Epidermal melanocyte (primary cell): ENCODE measurements around the gene RFX3.

Experiments used
- DNase-seq: peaks from one replicate; pipeline ENCODE4 v3.0.0; 2011; ENCODE audit warnings: low spot score; ENCODE audit not compliant: insufficient read length

The RFX3 gene

GRCh38 chr9:3237121-3237520 is 288.7 kb downstream of the RFX3 start:
- DNase-seq: no peak

GRCh38 chr9:3235497-3235896 is 290.3 kb downstream of the RFX3 start:
- DNase-seq: no peak

- no peak for DNase-seq
Observed at GRCh38 chr9:3224931-3225330, 300.9 kb downstream of the RFX3 start.

GRCh38 chr9:3215658-3216057 is 310.1 kb downstream of the RFX3 start:
- no peak for DNase-seq

- DNase-seq: no peak
Observed at GRCh38 chr9:3214741-3215140, 311.1 kb downstream of the RFX3 start.

- DNase-seq: no peak
Observed at GRCh38 chr9:3205421-3206095, 320.2 kb downstream of the RFX3 start.

- no peak for DNase-seq
Observed at GRCh38 chr9:3200331-3200774, 325.4 kb downstream of the RFX3 start.

- DNase-seq: no peak
Observed at GRCh38 chr9:3193791-3194190, 332.0 kb downstream of the RFX3 start.

GRCh38 chr9:3191715-3192114 is 334.1 kb downstream of the RFX3 start:
- DNase-seq: no peak

GRCh38 chr9:3189113-3189861 is 336.5 kb downstream of the RFX3 start:
- no peak for DNase-seq

GRCh38 chr9:3186751-3187150 is 339.1 kb downstream of the RFX3 start:
- DNase-seq: no peak

GRCh38 chr9:3181049-3181953 is 344.5 kb downstream of the RFX3 start:
- DNase-seq: no peak

GRCh38 chr9:3180696-3181048 is 345.1 kb downstream of the RFX3 start:
- DNase-seq: no peak

- no peak for DNase-seq
Observed at GRCh38 chr9:3179711-3180110, 346.1 kb downstream of the RFX3 start.

- DNase-seq: no peak
Observed at GRCh38 chr9:3177936-3178335, 347.9 kb downstream of the RFX3 start.

GRCh38 chr9:3177146-3177761 is 348.5 kb downstream of the RFX3 start:
- DNase-seq: no peak

- DNase-seq: no peak
Observed at GRCh38 chr9:3173374-3173773, 352.4 kb downstream of the RFX3 start.

- DNase-seq: no peak
Observed at GRCh38 chr9:3170819-3171218, 355.0 kb downstream of the RFX3 start.
